ENCODE data around the gene P2RY2. TPM values are rescaled to one million over a fixed set of nuclear protein-coding genes. Genes with fewer than 3 reads are reported as not detected.

The P2RY2 gene
- total RNA-seq, 1 donor from 2014 or later: 19.8 TPM

DNA sequence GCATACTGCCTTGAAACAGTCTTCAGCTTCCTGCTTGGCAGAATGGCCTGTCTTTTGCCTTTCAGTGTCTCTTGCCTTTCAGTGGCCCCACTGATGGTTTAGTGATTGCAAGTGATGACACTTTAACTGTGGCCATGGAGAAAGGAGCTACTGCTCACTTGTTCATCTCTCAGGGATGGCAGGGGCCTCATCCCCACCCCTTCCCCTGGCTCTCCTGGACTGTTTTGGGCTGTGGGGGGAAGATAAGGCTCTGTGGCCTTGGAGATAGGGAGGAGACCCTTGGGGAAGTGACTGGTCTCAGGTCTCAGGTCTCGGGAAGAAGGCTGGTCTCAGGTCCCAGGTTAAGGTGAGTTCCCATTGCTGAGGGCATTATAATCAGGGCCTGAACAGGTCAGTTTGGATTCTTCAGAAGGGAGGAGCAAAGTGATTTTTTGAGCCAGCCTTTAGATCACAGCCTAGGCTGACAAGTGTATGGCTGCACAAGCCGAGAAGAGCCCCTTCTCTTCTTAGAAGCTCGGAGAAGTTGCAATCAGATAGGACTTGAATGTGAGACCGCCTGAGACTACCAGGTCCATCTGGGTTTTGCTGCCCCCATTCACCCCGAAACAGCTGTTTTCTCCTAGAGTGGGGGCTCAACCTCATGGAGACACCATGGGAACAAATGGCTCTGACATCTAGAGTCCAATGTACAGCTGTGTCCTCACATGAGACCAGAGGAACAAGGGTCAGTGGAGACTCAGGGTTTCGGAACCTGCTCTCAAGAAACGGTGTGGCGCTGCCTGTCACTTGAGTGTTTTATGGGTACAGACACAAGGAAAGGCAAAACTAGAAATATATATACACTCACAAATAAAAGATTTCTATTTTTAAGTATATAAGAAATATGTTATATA, 15.9 kb upstream of the P2RY2 start:
- H3K27me3 ChIP-seq (ENCODE audit: low read depth): no peaks in the 10 kb centered on the region
- no peaks in the 10 kb centered on the region for H3K9me3 ChIP-seq (replicated peaks)
- H3K4me1 ChIP-seq: peaks cover 13% of the 10 kb centered on the region
- no peak for DNase-seq
- intact Hi-C loops (cut with micrococcal nuclease): no loop called here
- H3K36me3 ChIP-seq: no peaks in the 10 kb centered on the region
- H3K4me3 ChIP-seq: no peak overlapping the region
- TF ChIP-seq, protein P1, sequence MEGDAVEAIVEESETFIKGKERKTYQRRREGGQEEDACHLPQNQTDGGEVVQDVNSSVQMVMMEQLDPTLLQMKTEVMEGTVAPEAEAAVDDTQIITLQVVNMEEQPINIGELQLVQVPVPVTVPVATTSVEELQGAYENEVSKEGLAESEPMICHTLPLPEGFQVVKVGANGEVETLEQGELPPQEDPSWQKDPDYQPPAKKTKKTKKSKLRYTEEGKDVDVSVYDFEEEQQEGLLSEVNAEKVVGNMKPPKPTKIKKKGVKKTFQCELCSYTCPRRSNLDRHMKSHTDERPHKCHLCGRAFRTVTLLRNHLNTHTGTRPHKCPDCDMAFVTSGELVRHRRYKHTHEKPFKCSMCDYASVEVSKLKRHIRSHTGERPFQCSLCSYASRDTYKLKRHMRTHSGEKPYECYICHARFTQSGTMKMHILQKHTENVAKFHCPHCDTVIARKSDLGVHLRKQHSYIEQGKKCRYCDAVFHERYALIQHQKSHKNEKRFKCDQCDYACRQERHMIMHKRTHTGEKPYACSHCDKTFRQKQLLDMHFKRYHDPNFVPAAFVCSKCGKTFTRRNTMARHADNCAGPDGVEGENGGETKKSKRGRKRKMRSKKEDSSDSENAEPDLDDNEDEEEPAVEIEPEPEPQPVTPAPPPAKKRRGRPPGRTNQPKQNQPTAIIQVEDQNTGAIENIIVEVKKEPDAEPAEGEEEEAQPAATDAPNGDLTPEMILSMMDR (IDR thresholded peaks at IDR 0.05; ENCODE audit: borderline replicate concordance): no peak
- H3K27ac ChIP-seq (replicated peaks): no peak overlapping the region

GRCh38 chr11:73203322-73203721, 14.8 kb upstream of the P2RY2 start:
- no peak overlapping the region for H3K4me3 ChIP-seq
- H3K27ac ChIP-seq (replicated peaks): no peak overlapping the region
- H3K27me3 ChIP-seq (ENCODE audit: low read depth): no peaks in the 10 kb centered on the region
- intact Hi-C loops (cut with micrococcal nuclease): no loop called here
- DNase-seq: no peak
- H3K9me3 ChIP-seq (replicated peaks): no peaks in the 10 kb centered on the region
- peaks cover 12% of the 10 kb centered on the region for H3K4me1 ChIP-seq
- H3K36me3 ChIP-seq: no peaks in the 10 kb centered on the region
- TF ChIP-seq, protein P1 (IDR thresholded peaks at IDR 0.05; ENCODE audit: borderline replicate concordance): no peak

- Histone ChIP-seq H3K4me1 (peaks cover 7% of the 10 kb centered on the region), H3K27me3 (ENCODE audit: low read depth) (no peaks in the 10 kb centered on the region), H3K27ac (replicated peaks) (no peak overlapping the region), H3K9me3 (replicated peaks) (no peaks in the 10 kb centered on the region), H3K4me3 (no peak overlapping the region), H3K36me3 (no peaks in the 10 kb centered on the region)
- intact Hi-C loops (cut with micrococcal nuclease): no loop called here
- DNase-seq: no peak
- TF ChIP-seq, protein P1 (IDR thresholded peaks at IDR 0.05; ENCODE audit: borderline replicate concordance): no peak
Measured at GRCh38 chr11:73203790-73204189, 14.3 kb upstream of the P2RY2 start.

- Histone ChIP-seq H3K4me3 (no peak overlapping the region), H3K36me3 (no peaks in the 10 kb centered on the region), H3K27ac (replicated peaks) (no peak overlapping the region), H3K27me3 (ENCODE audit: low read depth) (no peaks in the 10 kb centered on the region), H3K9me3 (replicated peaks) (no peaks in the 10 kb centered on the region), H3K4me1 (peaks cover 5% of the 10 kb centered on the region)
- TF ChIP-seq, protein P1 (IDR thresholded peaks at IDR 0.05; ENCODE audit: borderline replicate concordance): no peak
- DNase-seq: peak; percentile 38
- intact Hi-C loops (cut with micrococcal nuclease): no loop called here
Measured at GRCh38 chr11:73204711-73205121, 13.4 kb upstream of the P2RY2 start.

DNA sequence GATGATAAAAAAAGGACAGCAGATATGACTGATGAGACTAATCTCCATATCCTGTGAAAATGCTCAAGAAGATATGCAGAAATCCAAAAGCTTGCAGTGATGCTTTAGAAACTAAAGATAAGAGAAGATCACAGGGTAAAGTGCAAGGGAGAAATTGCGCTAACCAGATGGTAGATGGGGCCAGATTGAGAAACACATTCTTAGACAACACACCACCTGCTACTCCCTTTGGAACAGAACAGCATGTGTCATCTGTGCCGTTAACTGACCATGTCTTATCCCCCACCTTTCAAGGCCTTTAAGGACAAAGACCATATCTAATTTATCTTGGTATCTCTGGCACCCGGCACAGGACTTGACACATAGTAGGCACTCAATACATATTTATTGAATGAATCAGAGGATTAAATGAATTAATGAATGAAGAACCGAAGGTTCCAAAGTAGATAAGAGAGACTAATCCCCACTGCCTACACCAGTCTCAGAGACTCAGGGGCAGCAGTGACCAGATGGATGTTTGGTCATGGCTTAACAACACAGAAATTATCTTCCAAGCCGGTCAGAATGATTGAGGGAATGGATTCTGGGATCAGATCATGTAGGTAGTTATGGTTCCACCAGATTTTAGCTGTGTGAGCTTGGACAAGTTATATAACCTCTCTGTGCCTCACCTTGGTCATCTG, 12.3 kb upstream of the P2RY2 start:
- H3K27me3 ChIP-seq (ENCODE audit: low read depth): no peaks in the 10 kb centered on the region
- TF ChIP-seq, protein P1 (IDR thresholded peaks at IDR 0.05; ENCODE audit: borderline replicate concordance): no peak
- H3K9me3 ChIP-seq (replicated peaks): no peaks in the 10 kb centered on the region
- peaks cover 5% of the 10 kb centered on the region for H3K4me1 ChIP-seq
- no peak for DNase-seq
- intact Hi-C loops (cut with micrococcal nuclease): no loop called here
- no peak overlapping the region for H3K27ac ChIP-seq (replicated peaks)
- no peak overlapping the region for H3K4me3 ChIP-seq
- no peaks in the 10 kb centered on the region for H3K36me3 ChIP-seq

All from left ventricle myocardium inferior (tissue), 1 donor.